ENCODE data around the gene EVA1A.

DNA sequence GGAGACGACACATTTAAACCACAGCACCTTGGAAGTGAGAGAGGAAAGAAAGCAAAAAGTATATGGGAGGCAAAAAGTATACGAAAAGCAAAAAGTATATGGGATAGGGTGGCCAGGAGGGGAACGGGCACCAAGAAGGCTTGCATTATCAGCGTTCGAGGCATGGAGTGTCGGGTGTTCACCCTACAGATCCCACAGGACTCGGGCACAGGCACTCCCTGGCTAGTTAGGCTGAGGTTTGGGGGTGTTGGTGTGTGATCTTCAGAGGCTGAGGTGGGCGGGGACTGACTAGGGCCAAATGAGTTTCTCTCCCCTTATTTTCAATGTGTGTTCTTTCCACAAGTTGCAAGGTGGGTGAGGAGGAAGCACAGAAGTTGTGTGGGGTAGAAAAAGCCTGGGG is 86.6 kb downstream of the EVA1A start:
- TF ChIP-seq, protein P1, sequence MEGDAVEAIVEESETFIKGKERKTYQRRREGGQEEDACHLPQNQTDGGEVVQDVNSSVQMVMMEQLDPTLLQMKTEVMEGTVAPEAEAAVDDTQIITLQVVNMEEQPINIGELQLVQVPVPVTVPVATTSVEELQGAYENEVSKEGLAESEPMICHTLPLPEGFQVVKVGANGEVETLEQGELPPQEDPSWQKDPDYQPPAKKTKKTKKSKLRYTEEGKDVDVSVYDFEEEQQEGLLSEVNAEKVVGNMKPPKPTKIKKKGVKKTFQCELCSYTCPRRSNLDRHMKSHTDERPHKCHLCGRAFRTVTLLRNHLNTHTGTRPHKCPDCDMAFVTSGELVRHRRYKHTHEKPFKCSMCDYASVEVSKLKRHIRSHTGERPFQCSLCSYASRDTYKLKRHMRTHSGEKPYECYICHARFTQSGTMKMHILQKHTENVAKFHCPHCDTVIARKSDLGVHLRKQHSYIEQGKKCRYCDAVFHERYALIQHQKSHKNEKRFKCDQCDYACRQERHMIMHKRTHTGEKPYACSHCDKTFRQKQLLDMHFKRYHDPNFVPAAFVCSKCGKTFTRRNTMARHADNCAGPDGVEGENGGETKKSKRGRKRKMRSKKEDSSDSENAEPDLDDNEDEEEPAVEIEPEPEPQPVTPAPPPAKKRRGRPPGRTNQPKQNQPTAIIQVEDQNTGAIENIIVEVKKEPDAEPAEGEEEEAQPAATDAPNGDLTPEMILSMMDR (IDR thresholded peaks at IDR 0.05), result no peak
- TF ChIP-seq POLR2A (IDR thresholded peaks at IDR 0.05) (no peak), POLR2AphosphoS5 (IDR thresholded peaks at IDR 0.05) (no peak), EP300 (IDR thresholded peaks at IDR 0.05; ENCODE audit: low read depth) (no peak)

Data from transverse colon (tissue), 4 donors.